HEK293 (cell line): ENCODE measurements around the gene ZKSCAN8.

Experiments
- GFI1B ChIP-seq: fragments of 450-650 bp; formaldehyde crosslinking; IDR thresholded peaks from 2 replicates; pipeline ENCODE4 v1.5.1; 2016; ENCODE audit warnings: missing biosample characterization, missing genetic modification characterization
- KLF10 ChIP-seq: fragments of 450-650 bp; IDR thresholded peaks from 2 replicates; pipeline ENCODE4 v1.5.1; 2018; ENCODE audit warnings: missing biosample characterization, mild to moderate bottlenecking, missing genetic modification characterization
- KLF16 ChIP-seq: fragments of 450-650 bp; formaldehyde crosslinking; IDR thresholded peaks from 2 replicates; pipeline ENCODE4 v1.5.1; 2017; ENCODE audit warnings: missing biosample characterization, missing genetic modification characterization
- MEIS1 ChIP-seq: sonication (generic); formaldehyde crosslinking; IDR thresholded peaks from 2 replicates; pipeline ENCODE4 v1.8.1; 2022; ENCODE audit warnings: missing genetic modification reagents, mild to moderate bottlenecking, borderline replicate concordance
- MZF1 ChIP-seq: fragments of 450-650 bp; formaldehyde crosslinking; IDR thresholded peaks from 2 replicates; pipeline ENCODE4 v1.5.1; 2017; ENCODE audit warnings: missing biosample characterization, missing genetic modification characterization, borderline replicate concordance
- PRDM1 ChIP-seq: fragments of 450-650 bp; formaldehyde crosslinking; IDR thresholded peaks from 2 replicates; pipeline ENCODE4; 2016; ENCODE audit warnings: missing biosample characterization, missing genetic modification characterization
- SETDB1 ChIP-seq: IDR thresholded peaks from one replicate; pipeline ENCODE4 v1.6.1; 2017; ENCODE audit warnings: mild to moderate bottlenecking, low read length, moderate library complexity, mixed read lengths; ENCODE audit not compliant: insufficient read length
- ZBTB21 ChIP-seq: fragments of 450-650 bp; formaldehyde crosslinking; IDR thresholded peaks from 2 replicates; pipeline ENCODE4 v1.5.1; 2017; ENCODE audit warnings: missing biosample characterization, missing genetic modification characterization
- ZNF121 ChIP-seq: fragments of 450-650 bp; formaldehyde crosslinking; IDR thresholded peaks from 2 replicates; pipeline ENCODE4 v1.5.1; 2016; ENCODE audit warnings: missing biosample characterization, missing genetic modification characterization
- ZNF138 ChIP-seq: fragments of 450-650 bp; formaldehyde crosslinking; IDR thresholded peaks from 2 replicates; pipeline ENCODE4 v1.5.1; 2016; ENCODE audit warnings: missing biosample characterization, missing genetic modification characterization, borderline replicate concordance
- ZNF184 ChIP-seq: fragments of 450-650 bp; IDR thresholded peaks from 2 replicates; pipeline ENCODE4 v1.5.1; 2018; ENCODE audit warnings: missing biosample characterization, mild to moderate bottlenecking, missing genetic modification characterization
- ZNF324 ChIP-seq: fragments of 450-650 bp; formaldehyde crosslinking; IDR thresholded peaks from 2 replicates; pipeline ENCODE4 v1.5.1; 2016; ENCODE audit warnings: missing biosample characterization, missing genetic modification characterization
- ZNF335 ChIP-seq: fragments of 450-650 bp; formaldehyde crosslinking; conservative IDR thresholded peaks from 2 replicates; pipeline ENCODE4 v1.5.1; 2016; ENCODE audit warnings: missing biosample characterization, missing genetic modification characterization
- ZNF341 ChIP-seq: fragments of 450-650 bp; formaldehyde crosslinking; IDR thresholded peaks from 2 replicates; pipeline ENCODE4; 2016; ENCODE audit warnings: low read depth, missing biosample characterization, missing genetic modification characterization
- ZNF404 ChIP-seq: fragments of 450-650 bp; formaldehyde crosslinking; IDR thresholded peaks from 2 replicates; pipeline ENCODE4 v1.5.1; 2017; ENCODE audit warnings: missing biosample characterization, missing genetic modification characterization
- ZNF426 ChIP-seq: fragments of 450-650 bp; formaldehyde crosslinking; IDR thresholded peaks from 2 replicates; pipeline ENCODE4 v1.5.1; 2017; ENCODE audit warnings: missing biosample characterization, missing genetic modification characterization, mild to moderate bottlenecking, inconsistent platforms, moderate library complexity
- ZNF433 ChIP-seq: fragments of 450-650 bp; formaldehyde crosslinking; IDR thresholded peaks from 2 replicates; pipeline ENCODE4 v1.5.1; 2016; ENCODE audit warnings: missing biosample characterization, missing genetic modification characterization, low read depth
- ZNF473 ChIP-seq: fragments of 450-650 bp; formaldehyde crosslinking; IDR thresholded peaks from 2 replicates; pipeline ENCODE4 v1.5.1; 2017; ENCODE audit warnings: missing biosample characterization, missing genetic modification characterization
- ZNF596 ChIP-seq: fragments of 450-650 bp; IDR thresholded peaks from 2 replicates; pipeline ENCODE4 v1.5.0; 2018; ENCODE audit warnings: missing biosample characterization, mild to moderate bottlenecking, missing genetic modification characterization, moderate library complexity
- ZNF629 ChIP-seq: fragments of 450-650 bp; formaldehyde crosslinking; IDR thresholded peaks from 2 replicates; pipeline ENCODE4 v1.5.1; 2017; ENCODE audit warnings: missing biosample characterization, missing genetic modification characterization
- ZNF670 ChIP-seq: fragments of 450-650 bp; formaldehyde crosslinking; IDR thresholded peaks from 2 replicates; pipeline ENCODE4 v1.5.1; 2016; ENCODE audit warnings: missing biosample characterization, missing genetic modification characterization, low read depth
- ZNF776 ChIP-seq: fragments of 450-650 bp; formaldehyde crosslinking; IDR thresholded peaks from 2 replicates; pipeline ENCODE4 v1.5.0; 2017; ENCODE audit warnings: missing biosample characterization, missing genetic modification characterization, borderline replicate concordance
- ZSCAN30 ChIP-seq: fragments of 450-650 bp; IDR thresholded peaks from 2 replicates; pipeline ENCODE4 v1.5.1; 2018; ENCODE audit warnings: missing biosample characterization, mild to moderate bottlenecking, missing genetic modification characterization, moderate library complexity
- TF ChIP-seq, protein P1 (sequence below): fragments of 450-650 bp; formaldehyde crosslinking; IDR thresholded peaks from 2 replicates; pipeline ENCODE4 v1.5.1; 2016; ENCODE audit warnings: missing biosample characterization, missing genetic modification characterization
- TF ChIP-seq, protein P2 (sequence below): fragments of 450-650 bp; formaldehyde crosslinking; IDR thresholded peaks from 2 replicates; pipeline ENCODE4 v1.5.1; 2016; ENCODE audit warnings: missing biosample characterization, missing genetic modification characterization, borderline replicate concordance
- TF ChIP-seq, protein P3 (sequence below): fragments of 450-650 bp; formaldehyde crosslinking; IDR thresholded peaks from 2 replicates; pipeline ENCODE4 v1.5.1; 2017; ENCODE audit warnings: missing biosample characterization, missing genetic modification characterization
- TF ChIP-seq, protein P4 (sequence below): sonication (generic); formaldehyde crosslinking; IDR thresholded peaks from 2 replicates; pipeline ENCODE4 v1.8.1; 2022; ENCODE audit warnings: mild to moderate bottlenecking, moderate library complexity, missing genetic modification reagents
- TF ChIP-seq, protein P5 (sequence below): fragments of 450-650 bp; formaldehyde crosslinking; IDR thresholded peaks from 2 replicates; pipeline ENCODE4 v1.5.1; 2017; ENCODE audit warnings: missing biosample characterization, missing genetic modification characterization
- TF ChIP-seq, protein P6 (sequence below): fragments of 450-650 bp; formaldehyde crosslinking; IDR thresholded peaks from 2 replicates; pipeline ENCODE4 v1.5.1; 2017; ENCODE audit warnings: missing biosample characterization, missing genetic modification characterization

Gene ZKSCAN8

DNA sequence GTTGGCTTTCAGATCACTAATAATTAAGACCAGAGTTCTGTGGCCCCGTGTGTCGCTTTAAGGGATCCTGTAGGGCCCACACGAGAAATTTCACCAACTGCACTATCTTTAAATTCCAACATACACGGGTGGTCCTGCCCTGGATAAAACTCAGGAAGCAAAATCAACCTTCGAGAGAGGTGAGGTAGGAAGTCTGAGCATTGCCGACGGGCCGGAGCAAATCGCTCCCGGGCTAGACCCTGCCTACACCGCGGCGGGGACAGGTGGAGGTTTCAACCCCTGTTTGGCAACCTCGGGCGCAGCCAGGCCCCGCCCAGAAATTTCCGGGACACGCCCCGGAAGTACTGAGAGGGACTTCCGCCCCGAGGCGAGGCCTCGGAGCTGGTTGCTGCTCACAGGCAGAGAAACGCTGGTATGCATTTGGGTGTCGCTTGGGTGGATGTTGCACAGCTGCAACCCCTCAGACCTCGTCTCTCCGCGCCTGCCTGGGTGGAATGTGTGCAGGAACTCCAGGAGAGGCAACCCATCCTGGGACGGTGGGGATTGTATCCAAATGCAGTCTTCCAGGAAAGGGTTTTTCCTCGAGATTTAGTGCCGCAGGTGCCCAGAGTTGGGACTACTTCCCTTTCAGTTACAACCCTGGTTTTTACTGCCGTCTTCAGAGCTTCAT, 19.9 kb downstream of the ZKSCAN8 start (continued):
- TF ChIP-seq ZNF184 (tag by site-specific recombination) (no peak), MEIS1 (CRISPR knock-in tag) (no peak), ZNF629 (peak; percentile 42; the same call in 1 of the 2 replicates), ZNF776 (tag by site-specific recombination) (no peak), SETDB1 (peak; percentile 21), ZNF138 (tag by site-specific recombination) (no peak), PRDM1 (tag by site-specific recombination) (no peak), ZNF433 (tag by site-specific recombination) (no peak), ZSCAN30 (tag by site-specific recombination) (no peak; the same call in 1 of the 2 replicates), ZNF335 (peak; percentile 67), ZNF670 (no peak), ZNF324 (tag by site-specific recombination) (no peak), ZNF426 (tag by site-specific recombination) (no peak), ZNF473 (tag by site-specific recombination) (no peak), ZNF404 (tag by site-specific recombination) (no peak), ZNF121 (tag by site-specific recombination) (no peak), ZNF341 (no peak), MZF1 (tag by site-specific recombination) (no peak), ZNF596 (tag by site-specific recombination) (no peak), GFI1B (tag by site-specific recombination) (no peak), KLF10 (tag by site-specific recombination) (no peak; the same call in 1 of the 2 replicates), KLF16 (tag by site-specific recombination) (no peak), ZBTB21 (no peak)
- TF ChIP-seq, protein P1, sequence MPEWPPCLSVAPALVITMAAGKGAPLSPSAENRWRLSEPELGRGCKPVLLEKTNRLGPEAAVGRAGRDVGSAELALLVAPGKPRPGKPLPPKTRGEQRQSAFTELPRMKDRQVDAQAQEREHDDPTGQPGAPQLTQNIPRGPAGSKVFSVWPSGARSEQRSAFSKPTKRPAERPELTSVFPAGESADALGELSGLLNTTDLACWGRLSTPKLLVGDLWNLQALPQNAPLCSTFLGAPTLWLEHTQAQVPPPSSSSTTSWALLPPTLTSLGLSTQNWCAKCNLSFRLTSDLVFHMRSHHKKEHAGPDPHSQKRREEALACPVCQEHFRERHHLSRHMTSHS (tag by site-specific recombination): no peak
- TF ChIP-seq, protein P2, sequence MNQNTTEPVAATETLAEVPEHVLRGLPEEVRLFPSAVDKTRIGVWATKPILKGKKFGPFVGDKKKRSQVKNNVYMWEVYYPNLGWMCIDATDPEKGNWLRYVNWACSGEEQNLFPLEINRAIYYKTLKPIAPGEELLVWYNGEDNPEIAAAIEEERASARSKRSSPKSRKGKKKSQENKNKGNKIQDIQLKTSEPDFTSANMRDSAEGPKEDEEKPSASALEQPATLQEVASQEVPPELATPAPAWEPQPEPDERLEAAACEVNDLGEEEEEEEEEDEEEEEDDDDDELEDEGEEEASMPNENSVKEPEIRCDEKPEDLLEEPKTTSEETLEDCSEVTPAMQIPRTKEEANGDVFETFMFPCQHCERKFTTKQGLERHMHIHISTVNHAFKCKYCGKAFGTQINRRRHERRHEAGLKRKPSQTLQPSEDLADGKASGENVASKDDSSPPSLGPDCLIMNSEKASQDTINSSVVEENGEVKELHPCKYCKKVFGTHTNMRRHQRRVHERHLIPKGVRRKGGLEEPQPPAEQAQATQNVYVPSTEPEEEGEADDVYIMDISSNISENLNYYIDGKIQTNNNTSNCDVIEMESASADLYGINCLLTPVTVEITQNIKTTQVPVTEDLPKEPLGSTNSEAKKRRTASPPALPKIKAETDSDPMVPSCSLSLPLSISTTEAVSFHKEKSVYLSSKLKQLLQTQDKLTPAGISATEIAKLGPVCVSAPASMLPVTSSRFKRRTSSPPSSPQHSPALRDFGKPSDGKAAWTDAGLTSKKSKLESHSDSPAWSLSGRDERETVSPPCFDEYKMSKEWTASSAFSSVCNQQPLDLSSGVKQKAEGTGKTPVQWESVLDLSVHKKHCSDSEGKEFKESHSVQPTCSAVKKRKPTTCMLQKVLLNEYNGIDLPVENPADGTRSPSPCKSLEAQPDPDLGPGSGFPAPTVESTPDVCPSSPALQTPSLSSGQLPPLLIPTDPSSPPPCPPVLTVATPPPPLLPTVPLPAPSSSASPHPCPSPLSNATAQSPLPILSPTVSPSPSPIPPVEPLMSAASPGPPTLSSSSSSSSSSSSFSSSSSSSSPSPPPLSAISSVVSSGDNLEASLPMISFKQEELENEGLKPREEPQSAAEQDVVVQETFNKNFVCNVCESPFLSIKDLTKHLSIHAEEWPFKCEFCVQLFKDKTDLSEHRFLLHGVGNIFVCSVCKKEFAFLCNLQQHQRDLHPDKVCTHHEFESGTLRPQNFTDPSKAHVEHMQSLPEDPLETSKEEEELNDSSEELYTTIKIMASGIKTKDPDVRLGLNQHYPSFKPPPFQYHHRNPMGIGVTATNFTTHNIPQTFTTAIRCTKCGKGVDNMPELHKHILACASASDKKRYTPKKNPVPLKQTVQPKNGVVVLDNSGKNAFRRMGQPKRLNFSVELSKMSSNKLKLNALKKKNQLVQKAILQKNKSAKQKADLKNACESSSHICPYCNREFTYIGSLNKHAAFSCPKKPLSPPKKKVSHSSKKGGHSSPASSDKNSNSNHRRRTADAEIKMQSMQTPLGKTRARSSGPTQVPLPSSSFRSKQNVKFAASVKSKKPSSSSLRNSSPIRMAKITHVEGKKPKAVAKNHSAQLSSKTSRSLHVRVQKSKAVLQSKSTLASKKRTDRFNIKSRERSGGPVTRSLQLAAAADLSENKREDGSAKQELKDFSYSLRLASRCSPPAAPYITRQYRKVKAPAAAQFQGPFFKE (tag by site-specific recombination): no peak
- TF ChIP-seq, protein P3, sequence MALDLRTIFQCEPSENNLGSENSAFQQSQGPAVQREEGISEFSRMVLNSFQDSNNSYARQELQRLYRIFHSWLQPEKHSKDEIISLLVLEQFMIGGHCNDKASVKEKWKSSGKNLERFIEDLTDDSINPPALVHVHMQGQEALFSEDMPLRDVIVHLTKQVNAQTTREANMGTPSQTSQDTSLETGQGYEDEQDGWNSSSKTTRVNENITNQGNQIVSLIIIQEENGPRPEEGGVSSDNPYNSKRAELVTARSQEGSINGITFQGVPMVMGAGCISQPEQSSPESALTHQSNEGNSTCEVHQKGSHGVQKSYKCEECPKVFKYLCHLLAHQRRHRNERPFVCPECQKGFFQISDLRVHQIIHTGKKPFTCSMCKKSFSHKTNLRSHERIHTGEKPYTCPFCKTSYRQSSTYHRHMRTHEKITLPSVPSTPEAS (tag by site-specific recombination): no peak
- TF ChIP-seq, protein P4, sequence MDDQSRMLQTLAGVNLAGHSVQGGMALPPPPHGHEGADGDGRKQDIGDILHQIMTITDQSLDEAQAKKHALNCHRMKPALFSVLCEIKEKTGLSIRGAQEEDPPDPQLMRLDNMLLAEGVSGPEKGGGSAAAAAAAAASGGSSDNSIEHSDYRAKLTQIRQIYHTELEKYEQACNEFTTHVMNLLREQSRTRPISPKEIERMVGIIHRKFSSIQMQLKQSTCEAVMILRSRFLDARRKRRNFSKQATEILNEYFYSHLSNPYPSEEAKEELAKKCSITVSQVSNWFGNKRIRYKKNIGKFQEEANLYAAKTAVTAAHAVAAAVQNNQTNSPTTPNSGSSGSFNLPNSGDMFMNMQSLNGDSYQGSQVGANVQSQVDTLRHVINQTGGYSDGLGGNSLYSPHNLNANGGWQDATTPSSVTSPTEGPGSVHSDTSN (CRISPR knock-in tag): 0 out of 2 replicates have a peak, but pooled peaks have one; percentile 42
- TF ChIP-seq, protein P5, sequence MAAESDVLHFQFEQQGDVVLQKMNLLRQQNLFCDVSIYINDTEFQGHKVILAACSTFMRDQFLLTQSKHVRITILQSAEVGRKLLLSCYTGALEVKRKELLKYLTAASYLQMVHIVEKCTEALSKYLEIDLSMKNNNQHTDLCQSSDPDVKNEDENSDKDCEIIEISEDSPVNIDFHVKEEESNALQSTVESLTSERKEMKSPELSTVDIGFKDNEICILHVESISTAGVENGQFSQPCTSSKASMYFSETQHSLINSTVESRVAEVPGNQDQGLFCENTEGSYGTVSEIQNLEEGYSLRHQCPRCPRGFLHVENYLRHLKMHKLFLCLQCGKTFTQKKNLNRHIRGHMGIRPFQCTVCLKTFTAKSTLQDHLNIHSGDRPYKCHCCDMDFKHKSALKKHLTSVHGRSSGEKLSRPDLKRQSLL (tag by site-specific recombination): no peak
- TF ChIP-seq, protein P6, sequence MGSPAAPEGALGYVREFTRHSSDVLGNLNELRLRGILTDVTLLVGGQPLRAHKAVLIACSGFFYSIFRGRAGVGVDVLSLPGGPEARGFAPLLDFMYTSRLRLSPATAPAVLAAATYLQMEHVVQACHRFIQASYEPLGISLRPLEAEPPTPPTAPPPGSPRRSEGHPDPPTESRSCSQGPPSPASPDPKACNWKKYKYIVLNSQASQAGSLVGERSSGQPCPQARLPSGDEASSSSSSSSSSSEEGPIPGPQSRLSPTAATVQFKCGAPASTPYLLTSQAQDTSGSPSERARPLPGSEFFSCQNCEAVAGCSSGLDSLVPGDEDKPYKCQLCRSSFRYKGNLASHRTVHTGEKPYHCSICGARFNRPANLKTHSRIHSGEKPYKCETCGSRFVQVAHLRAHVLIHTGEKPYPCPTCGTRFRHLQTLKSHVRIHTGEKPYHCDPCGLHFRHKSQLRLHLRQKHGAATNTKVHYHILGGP (tag by site-specific recombination): no peak
